HepG2 (cell line): Measurements from ENCODE around the gene PIGR. TPM values are rescaled to one million over a fixed set of nuclear protein-coding genes. Genes with fewer than 3 reads are reported as not detected.

ENCODE experiments used
- ETS1 ChIP-seq: sonication (generic); formaldehyde crosslinking; IDR thresholded peaks from 2 replicates; pipeline ENCODE4 v1.4.0; 2020; ENCODE audit warnings: missing genetic modification reagents
- HOXA9 ChIP-seq: sonication (generic); formaldehyde crosslinking; IDR thresholded peaks from 2 replicates; pipeline ENCODE4 v1.8.1; 2022; ENCODE audit warnings: missing genetic modification reagents, mild to moderate bottlenecking, moderate library complexity, borderline replicate concordance
- KLF6 ChIP-seq: IDR thresholded peaks from 2 replicates; pipeline ENCODE4 v1.8.0; 2016; ENCODE audit warnings: missing biosample characterization, missing genetic modification reagents
- PHF21A ChIP-seq: sonication (generic); formaldehyde crosslinking; IDR thresholded peaks from 2 replicates; pipeline ENCODE4 v1.5.0; 2020; ENCODE audit warnings: mild to moderate bottlenecking, missing genetic modification reagents
- RARA ChIP-seq: IDR thresholded peaks from 2 replicates; pipeline ENCODE4 v1.6.1; 2016; ENCODE audit warnings: missing genetic modification reagents, missing compliant biosample characterization
- RBFOX2 ChIP-seq: fragments of 200-400 bp; formaldehyde crosslinking; IDR thresholded peaks from 2 replicates; pipeline ENCODE4 v1.6.1; 2017; ENCODE audit warnings: low read depth, mild to moderate bottlenecking, low read length
- UBTF ChIP-seq: sonication (generic); formaldehyde crosslinking; IDR thresholded peaks from 2 replicates; pipeline ENCODE4 v1.4.0; 2020; ENCODE audit warnings: mild to moderate bottlenecking, missing genetic modification reagents
- ZNF143 ChIP-seq: sonication (generic); formaldehyde crosslinking; IDR thresholded peaks from 2 replicates; pipeline ENCODE4 v1.4.0; 2020; ENCODE audit warnings: missing genetic modification reagents
- ZNF205 ChIP-seq: IDR thresholded peaks from 2 replicates; pipeline ENCODE4 v1.6.1; 2018; ENCODE audit warnings: missing biosample characterization, missing genetic modification reagents
- ZNF280B ChIP-seq: sonication (generic); formaldehyde crosslinking; IDR thresholded peaks from 2 replicates; pipeline ENCODE4 v1.5.0; 2020; ENCODE audit warnings: missing genetic modification reagents, mild to moderate bottlenecking, borderline replicate concordance
- ZNF350 ChIP-seq: sonication (generic); formaldehyde crosslinking; IDR thresholded peaks from 2 replicates; pipeline ENCODE4 v1.4.0; 2020; ENCODE audit warnings: mild to moderate bottlenecking, low read depth, missing genetic modification reagents, borderline replicate concordance
- ZNF713 ChIP-seq: sonication (generic); formaldehyde crosslinking; IDR thresholded peaks from 2 replicates; pipeline ENCODE4 v1.4.0; 2020; ENCODE audit warnings: mild to moderate bottlenecking, missing genetic modification reagents
- ZNF737 ChIP-seq: sonication (generic); formaldehyde crosslinking; IDR thresholded peaks from 2 replicates; pipeline ENCODE4 v1.5.0; 2020; ENCODE audit warnings: missing genetic modification reagents, mild to moderate bottlenecking, borderline replicate concordance
- ZNF780A ChIP-seq: sonication (generic); formaldehyde crosslinking; IDR thresholded peaks from 2 replicates; pipeline ENCODE4 v1.8.0; 2022; ENCODE audit warnings: mild to moderate bottlenecking, missing genetic modification reagents, moderate library complexity
- ZNF788 ChIP-seq: sonication (generic); formaldehyde crosslinking; IDR thresholded peaks from 2 replicates; pipeline ENCODE4 v1.5.0; 2020; ENCODE audit warnings: mild to moderate bottlenecking, missing genetic modification reagents, borderline replicate concordance
- ZSCAN30 ChIP-seq: sonication (generic); formaldehyde crosslinking; IDR thresholded peaks from 2 replicates; pipeline ENCODE4 v1.5.0; 2020; ENCODE audit warnings: mild to moderate bottlenecking, missing genetic modification reagents
- polyA plus RNA-seq, 8 experiments: library from polyadenylated mRNA; depleted of rRNA in 3 of 8; stranded (reverse) in 7 of 8; unstranded in 1 of 8; fragments of >200 nt; fragmentation: Illumina TruSeq in 4 of 8; extraction: Trizol in 4 of 8; gene quantifications; 2 replicates each; pipeline versions ENCODE4 v1.2.1 to v1.2.3, GENCODE V29; 2011 to 2016; ENCODE audit warnings: low read depth in 4 of 8, missing spikeins in 1 of 8, mixed read lengths in 1 of 8; ENCODE audit not compliant: insufficient read depth in 1 of 8
- total RNA-seq, 5 experiments: library from RNA; depleted of rRNA; stranded (reverse); fragments of >200 nt; fragmentation: Illumina TruSeq; extraction: Trizol; gene quantifications; 2 replicates each; pipeline ENCODE4 v1.2.3, GENCODE V29; 2016; ENCODE audit warnings: low read depth in 1 of 5
- TF ChIP-seq, protein P1 (sequence below): sonication (generic); formaldehyde crosslinking; IDR thresholded peaks from 2 replicates; pipeline ENCODE4 v1.8.0; 2022; ENCODE audit warnings: missing genetic modification reagents, mild to moderate bottlenecking, inconsistent platforms, borderline replicate concordance
- TF ChIP-seq, protein P2 (sequence below): sonication (generic); formaldehyde crosslinking; IDR thresholded peaks from 2 replicates; pipeline ENCODE4 v1.5.1; 2020; ENCODE audit warnings: mild to moderate bottlenecking, missing genetic modification reagents

The PIGR gene
- total and polyA plus RNA-seq, 2 of the 13 experiments (the other 11 are each of a cell fraction or from before 2014, with no cell fraction given) = not detected

GRCh38 chr1:206955476-206956451 lies 9.5 kb upstream of the PIGR start (continued):
- TF ChIP-seq ZNF280B (CRISPR knock-in tag) = no peak
- no peak for TF ChIP-seq ZNF350 (CRISPR knock-in tag)
- no peak for TF ChIP-seq ZNF788 (CRISPR knock-in tag)
- TF ChIP-seq ZNF737 (CRISPR knock-in tag) = no peak
- TF ChIP-seq ZNF205 (CRISPR knock-in tag) = no peak
- TF ChIP-seq HOXA9 = no peak
- no peak for TF ChIP-seq ZNF780A (CRISPR knock-in tag)
- TF ChIP-seq UBTF (CRISPR knock-in tag) = no peak
- TF ChIP-seq ZNF713 (CRISPR knock-in tag) = no peak
- TF ChIP-seq ZNF143 = no peak
- no peak for TF ChIP-seq ETS1 (CRISPR knock-in tag)
- no peak for TF ChIP-seq RBFOX2
- TF ChIP-seq, protein P1, sequence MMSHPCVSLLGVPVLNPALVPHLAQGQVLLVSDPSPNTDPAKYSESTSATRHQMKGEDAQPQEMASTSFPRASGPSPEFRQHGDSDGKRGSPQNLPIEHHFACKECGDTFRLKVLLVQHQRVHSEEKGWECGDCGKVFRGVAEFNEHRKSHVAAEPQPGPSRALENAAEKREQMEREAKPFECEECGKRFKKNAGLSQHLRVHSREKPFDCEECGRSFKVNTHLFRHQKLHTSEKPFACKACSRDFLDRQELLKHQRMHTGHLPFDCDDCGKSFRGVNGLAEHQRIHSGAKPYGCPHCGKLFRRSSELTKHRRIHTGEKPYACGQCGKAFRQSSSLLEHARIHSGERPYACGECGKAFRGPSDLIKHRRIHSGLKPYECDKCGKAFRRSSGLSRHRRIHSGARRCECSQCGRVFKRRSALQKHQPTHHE (CRISPR knock-in tag) = no peak
- TF ChIP-seq RARA = peak; percentile 53
- TF ChIP-seq PHF21A = no peak
- no peak for TF ChIP-seq KLF6
- TF ChIP-seq, protein P2, sequence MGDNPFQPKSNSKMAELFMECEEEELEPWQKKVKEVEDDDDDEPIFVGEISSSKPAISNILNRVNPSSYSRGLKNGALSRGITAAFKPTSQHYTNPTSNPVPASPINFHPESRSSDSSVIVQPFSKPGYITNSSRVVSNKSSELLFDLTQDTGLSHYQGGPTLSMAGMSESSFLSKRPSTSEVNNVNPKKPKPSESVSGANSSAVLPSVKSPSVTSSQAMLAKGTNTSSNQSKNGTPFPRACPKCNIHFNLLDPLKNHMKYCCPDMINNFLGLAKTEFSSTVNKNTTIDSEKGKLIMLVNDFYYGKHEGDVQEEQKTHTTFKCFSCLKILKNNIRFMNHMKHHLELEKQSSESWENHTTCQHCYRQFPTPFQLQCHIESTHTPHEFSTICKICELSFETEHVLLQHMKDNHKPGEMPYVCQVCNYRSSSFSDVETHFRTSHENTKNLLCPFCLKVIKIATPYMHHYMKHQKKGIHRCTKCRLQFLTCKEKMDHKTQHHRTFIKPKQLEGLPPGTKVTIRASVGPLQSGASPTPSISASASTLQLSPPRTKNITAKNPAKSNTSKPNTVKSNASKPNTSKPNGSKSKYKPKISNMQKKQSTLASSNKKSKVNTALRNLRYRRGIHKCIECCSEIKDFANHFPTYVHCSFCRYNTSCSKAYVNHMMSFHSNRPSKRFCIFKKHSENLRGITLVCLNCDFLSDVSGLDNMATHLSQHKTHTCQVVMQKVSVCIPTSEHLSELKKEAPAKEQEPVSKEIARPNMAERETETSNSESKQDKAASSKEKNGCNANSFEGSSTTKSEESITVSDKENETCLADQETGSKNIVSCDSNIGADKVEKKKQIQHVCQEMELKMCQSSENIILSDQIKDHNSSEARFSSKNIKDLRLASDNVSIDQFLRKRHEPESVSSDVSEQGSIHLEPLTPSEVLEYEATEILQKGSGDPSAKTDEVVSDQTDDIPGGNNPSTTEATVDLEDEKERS (CRISPR knock-in tag) = no peak
- no peak for TF ChIP-seq ZSCAN30 (CRISPR knock-in tag)
